ENCODE measurements around the gene SH3PXD2A.

The SH3PXD2A gene

GRCh38 chr10:103698266-103698665 lies 157.1 kb downstream of the SH3PXD2A start:
- no peak for DNase-seq

- no peak for DNase-seq
These were observed 157.6 kb downstream of the SH3PXD2A start for GRCh38 chr10:103697787-103698186.

GRCh38 chr10:103696411-103697145 lies 158.8 kb downstream of the SH3PXD2A start:
- DNase-seq, result peak; percentile 81

- DNase-seq, result no peak
These were observed 159.3 kb downstream of the SH3PXD2A start for GRCh38 chr10:103696094-103696410.

GRCh38 chr10:103695584-103696005 lies 159.8 kb downstream of the SH3PXD2A start:
- no peak for DNase-seq

- no peak for DNase-seq
These were observed 161.6 kb downstream of the SH3PXD2A start for GRCh38 chr10:103693812-103694205.

GRCh38 chr10:103692952-103693811 lies 162.2 kb downstream of the SH3PXD2A start:
- DNase-seq, result peak; percentile 36 to 51

GRCh38 chr10:103692436-103692951 lies 162.9 kb downstream of the SH3PXD2A start:
- peak in 1 of 2 donors; percentile 35 for DNase-seq

GRCh38 chr10:103691723-103692435 lies 163.5 kb downstream of the SH3PXD2A start:
- DNase-seq, result no peak

GRCh38 chr10:103691267-103691666 lies 164.1 kb downstream of the SH3PXD2A start:
- no peak for DNase-seq

- DNase-seq, result no peak
These were observed 165.1 kb downstream of the SH3PXD2A start for GRCh38 chr10:103690281-103690680.

GRCh38 chr10:103688491-103688890 lies 166.9 kb downstream of the SH3PXD2A start:
- no peak for DNase-seq

- DNase-seq, result no peak
These were observed 167.7 kb downstream of the SH3PXD2A start for GRCh38 chr10:103687718-103688117.

GRCh38 chr10:103687172-103687571 lies 168.2 kb downstream of the SH3PXD2A start:
- DNase-seq, result no peak

- DNase-seq, result peak; percentile 83 to 84
These were observed 169.3 kb downstream of the SH3PXD2A start for GRCh38 chr10:103685880-103686669.

GRCh38 chr10:103683851-103684250 lies 171.5 kb downstream of the SH3PXD2A start:
- no peak for DNase-seq

GRCh38 chr10:103682631-103683030 lies 172.7 kb downstream of the SH3PXD2A start:
- no peak for DNase-seq

- no peak for DNase-seq
These were observed 173.6 kb downstream of the SH3PXD2A start for GRCh38 chr10:103681617-103682399.

GRCh38 chr10:103680869-103681236 lies 174.5 kb downstream of the SH3PXD2A start:
- no peak for DNase-seq

GRCh38 chr10:103679096-103679790 lies 176.1 kb downstream of the SH3PXD2A start:
- DNase-seq, result no peak

- peak; percentile 83 to 87 for DNase-seq
These were observed 177.2 kb downstream of the SH3PXD2A start for GRCh38 chr10:103678178-103678526.
